ENCODE results near the gene DCST1. TPM values are rescaled to one million over a fixed set of nuclear protein-coding genes. Genes with fewer than 3 reads are reported as not detected.

DCST1 gene
- total RNA-seq, 2 donors from 2014 or later = not detected

DNA sequence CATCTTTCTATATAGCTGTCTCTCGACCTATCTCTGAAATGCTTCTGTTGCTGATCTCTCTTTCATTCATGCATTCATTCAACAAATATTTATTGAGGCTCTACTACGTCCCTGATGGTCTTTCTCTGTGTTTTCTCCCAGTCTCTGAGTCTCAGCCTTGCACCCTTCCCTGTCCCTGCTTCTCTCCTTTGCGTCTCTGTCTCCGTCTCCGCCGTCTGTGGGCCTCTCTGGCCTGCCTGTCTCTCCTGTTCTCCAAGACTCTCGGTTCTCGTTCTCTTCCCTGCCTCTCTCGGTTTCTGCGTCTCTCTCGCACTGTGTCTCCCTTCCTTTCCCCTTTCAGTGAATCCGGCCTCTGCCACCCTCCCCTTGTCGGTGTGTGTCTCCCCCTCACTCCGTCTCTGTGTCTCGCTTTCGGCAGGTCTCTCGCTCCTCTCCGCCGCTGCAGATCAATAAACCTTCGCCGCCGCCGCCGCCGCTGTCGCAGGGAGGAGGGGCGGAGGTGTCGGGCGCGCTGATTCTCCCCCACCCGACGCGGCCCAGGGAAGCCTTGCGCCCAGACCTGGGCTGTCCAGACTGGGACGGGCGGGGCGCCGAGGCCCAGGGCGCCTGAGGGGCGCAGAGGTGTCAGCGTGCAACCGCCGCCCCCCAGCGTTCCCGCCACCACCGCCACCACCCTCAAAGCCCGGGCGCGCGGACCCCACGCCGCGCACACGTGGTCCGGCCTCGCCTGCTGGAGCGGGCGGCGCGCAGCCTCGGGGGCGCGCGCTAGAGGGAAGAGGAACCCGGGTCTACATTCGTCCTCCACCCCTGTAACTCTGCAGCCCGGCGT lies 48.1 kb downstream of the DCST1 start:
- H3K27me3 Mint-ChIP-seq (ENCODE audit: insufficient read depth) = peaks cover 73% of the 10 kb centered on the region
- peak; percentile 79 for DNase-seq
- Histone ChIP-seq H3K9me3 (ENCODE audit: control insufficient read depth, low read length) (no peaks in the 10 kb centered on the region), H3K4me1 (ENCODE audit: control insufficient read depth, insufficient read depth, low read length) (no peaks in the 10 kb centered on the region), H3K27ac (ENCODE audit: low read depth, low read length) (no peak overlapping the region), H3K9ac (ENCODE audit: extremely low read depth, low read length, poor library complexity, severe bottlenecking) (no peak overlapping the region), H3K4me3 (ENCODE audit: low read length) (peak overlapping the region; percentile 68), H3K27me3 (ENCODE audit: control insufficient read depth, insufficient read depth, low read length, poor library complexity, severe bottlenecking) (peaks cover 58% of the 10 kb centered on the region), H3K36me3 (ENCODE audit: control insufficient read depth, insufficient read depth, low read length) (no peaks in the 10 kb centered on the region)
- peaks cover 31% of the 10 kb centered on the region for H3K4me1 Mint-ChIP-seq
- H3K27ac Mint-ChIP-seq = no peak overlapping the region
- TF ChIP-seq, protein P1, sequence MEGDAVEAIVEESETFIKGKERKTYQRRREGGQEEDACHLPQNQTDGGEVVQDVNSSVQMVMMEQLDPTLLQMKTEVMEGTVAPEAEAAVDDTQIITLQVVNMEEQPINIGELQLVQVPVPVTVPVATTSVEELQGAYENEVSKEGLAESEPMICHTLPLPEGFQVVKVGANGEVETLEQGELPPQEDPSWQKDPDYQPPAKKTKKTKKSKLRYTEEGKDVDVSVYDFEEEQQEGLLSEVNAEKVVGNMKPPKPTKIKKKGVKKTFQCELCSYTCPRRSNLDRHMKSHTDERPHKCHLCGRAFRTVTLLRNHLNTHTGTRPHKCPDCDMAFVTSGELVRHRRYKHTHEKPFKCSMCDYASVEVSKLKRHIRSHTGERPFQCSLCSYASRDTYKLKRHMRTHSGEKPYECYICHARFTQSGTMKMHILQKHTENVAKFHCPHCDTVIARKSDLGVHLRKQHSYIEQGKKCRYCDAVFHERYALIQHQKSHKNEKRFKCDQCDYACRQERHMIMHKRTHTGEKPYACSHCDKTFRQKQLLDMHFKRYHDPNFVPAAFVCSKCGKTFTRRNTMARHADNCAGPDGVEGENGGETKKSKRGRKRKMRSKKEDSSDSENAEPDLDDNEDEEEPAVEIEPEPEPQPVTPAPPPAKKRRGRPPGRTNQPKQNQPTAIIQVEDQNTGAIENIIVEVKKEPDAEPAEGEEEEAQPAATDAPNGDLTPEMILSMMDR (conservative IDR thresholded peaks at IDR 0.05) = no peak
- 4 to 5% methylated on average over 28 to 68 of the region's 68 CpGs for WGBS, 2 experiments (ENCODE audit: insufficient coverage in 1 of 2, insufficient read length in 1 of 2)
- no peaks in the 10 kb centered on the region for H3K36me3 Mint-ChIP-seq (ENCODE audit: low read depth)
- H3K9me3 Mint-ChIP-seq = no peaks in the 10 kb centered on the region
- H3K4me3 Mint-ChIP-seq = peak overlapping the region; percentile 57

DNA sequence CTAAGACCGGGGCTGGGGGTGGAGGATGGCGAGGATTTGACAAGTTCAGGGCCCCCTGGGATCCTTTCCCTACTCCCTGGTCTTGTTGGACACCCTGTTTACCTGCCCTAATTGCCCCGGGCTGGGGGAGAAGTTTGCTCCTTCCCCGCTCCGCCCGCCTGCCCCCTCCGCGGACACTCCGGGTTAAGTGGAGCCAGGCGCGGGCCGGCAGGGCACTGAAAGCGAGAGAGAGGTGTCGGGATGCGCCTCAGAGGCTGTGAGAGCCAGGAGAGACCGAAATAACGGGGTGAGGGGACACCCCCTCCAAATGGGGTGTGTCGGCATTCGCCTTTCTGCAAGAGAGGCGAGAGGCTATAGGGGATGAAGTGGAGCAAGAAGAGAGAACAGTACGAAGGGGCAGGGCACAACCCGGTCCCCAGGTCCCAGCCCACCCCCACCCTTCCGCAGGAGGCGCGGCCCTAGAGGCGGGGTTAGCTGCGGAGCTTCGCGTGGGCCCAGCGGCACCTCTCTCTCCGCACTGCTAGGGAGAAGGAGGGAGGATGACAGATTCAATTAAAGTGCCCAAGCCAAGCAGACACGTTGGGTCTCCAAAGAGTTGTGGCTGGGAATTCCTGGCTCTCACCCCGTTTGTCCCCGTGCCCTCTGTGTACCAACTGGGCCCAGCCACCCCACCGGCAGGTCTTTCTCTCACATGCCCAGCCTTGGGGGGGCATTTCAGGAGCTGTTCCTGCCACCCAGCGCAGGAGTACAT lies 48.9 kb downstream of the DCST1 start:
- Histone ChIP-seq H3K4me3 (ENCODE audit: low read length) (no peak overlapping the region), H3K9ac (ENCODE audit: extremely low read depth, low read length, poor library complexity, severe bottlenecking) (no peak overlapping the region), H3K36me3 (ENCODE audit: control insufficient read depth, insufficient read depth, low read length) (no peaks in the 10 kb centered on the region), H3K9me3 (ENCODE audit: control insufficient read depth, low read length) (no peaks in the 10 kb centered on the region), H3K27ac (ENCODE audit: low read depth, low read length) (no peak overlapping the region), H3K27me3 (ENCODE audit: control insufficient read depth, insufficient read depth, low read length, poor library complexity, severe bottlenecking) (peaks cover 58% of the 10 kb centered on the region), H3K4me1 (ENCODE audit: control insufficient read depth, insufficient read depth, low read length) (no peaks in the 10 kb centered on the region)
- Mint-ChIP-seq H3K27ac (no peak overlapping the region), H3K27me3 (ENCODE audit: insufficient read depth) (peaks cover 72% of the 10 kb centered on the region), H3K4me3 (peak overlapping the region; percentile 23), H3K9me3 (no peaks in the 10 kb centered on the region), H3K36me3 (ENCODE audit: low read depth) (no peaks in the 10 kb centered on the region), H3K4me1 (peaks cover 24% of the 10 kb centered on the region)
- TF ChIP-seq, protein P1 (conservative IDR thresholded peaks at IDR 0.05) = no peak
- DNase-seq = peak; percentile 64
- 13 to 14% methylated on average over 14 to 36 of the region's 36 CpGs for WGBS, 2 experiments (ENCODE audit: insufficient coverage in 1 of 2, insufficient read length in 1 of 2)

DNA sequence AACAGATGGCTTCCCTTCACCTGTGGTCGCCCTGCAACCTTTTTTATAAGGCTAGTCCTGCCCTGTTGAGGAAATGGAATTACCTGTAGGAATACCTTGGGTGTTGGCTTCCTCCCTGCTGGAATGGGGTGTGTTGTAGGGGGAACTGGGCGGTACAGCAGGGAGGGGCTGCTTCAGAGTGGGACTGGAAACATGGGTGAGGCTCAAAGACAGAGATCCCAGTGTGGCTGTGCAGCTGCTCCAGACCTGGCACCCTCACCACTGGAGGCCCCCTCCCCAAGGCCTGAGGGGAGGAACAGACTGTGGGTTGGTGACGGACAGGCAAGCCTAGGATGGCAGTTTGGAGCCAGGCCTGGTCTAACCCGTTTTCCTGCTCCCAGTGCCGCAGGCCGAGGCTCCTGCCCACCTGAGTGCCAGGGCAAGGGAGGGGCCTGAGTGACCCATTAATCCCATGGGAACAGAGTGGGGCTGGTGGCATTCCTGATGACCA lies 49.5 kb downstream of the DCST1 start:
- Histone ChIP-seq H3K27me3 (ENCODE audit: control insufficient read depth, insufficient read depth, low read length, poor library complexity, severe bottlenecking) (peaks cover 58% of the 10 kb centered on the region), H3K4me1 (ENCODE audit: control insufficient read depth, insufficient read depth, low read length) (no peaks in the 10 kb centered on the region), H3K4me3 (ENCODE audit: low read length) (no peak overlapping the region), H3K9ac (ENCODE audit: extremely low read depth, low read length, poor library complexity, severe bottlenecking) (no peak overlapping the region), H3K27ac (ENCODE audit: low read depth, low read length) (no peak overlapping the region), H3K36me3 (ENCODE audit: control insufficient read depth, insufficient read depth, low read length) (no peaks in the 10 kb centered on the region), H3K9me3 (ENCODE audit: control insufficient read depth, low read length) (no peaks in the 10 kb centered on the region)
- H3K27ac Mint-ChIP-seq = no peak overlapping the region
- H3K4me3 Mint-ChIP-seq = no peak overlapping the region
- H3K36me3 Mint-ChIP-seq (ENCODE audit: low read depth) = no peaks in the 10 kb centered on the region
- WGBS, 2 experiments (ENCODE audit: insufficient coverage in 1 of 2, insufficient read length in 1 of 2) = 75 to 78% methylated on average over 4 to 6 of the region's 6 CpGs
- no peaks in the 10 kb centered on the region for H3K9me3 Mint-ChIP-seq
- DNase-seq = no peak
- peaks cover 17% of the 10 kb centered on the region for H3K4me1 Mint-ChIP-seq
- H3K27me3 Mint-ChIP-seq (ENCODE audit: insufficient read depth) = peaks cover 68% of the 10 kb centered on the region
- TF ChIP-seq, protein P1 (conservative IDR thresholded peaks at IDR 0.05) = no peak

Data from endodermal cell (in vitro differentiated cells).